T-cell (primary cell): Measurements from ENCODE around the gene CYP46A1. TPM values are rescaled to one million over a fixed set of nuclear protein-coding genes. Genes with fewer than 3 reads are reported as not detected.
A peak's percentile ranks its signal among the peaks of the same experiment; 100 is the strongest.

Experiments
- ATAC-seq, 4 experiments: fragments of 200-7000 bp in 3 of 4; fragments of 150-1000 bp in 1 of 4; cut with Tn5 transposase; replicated peaks in 1 of 4; 1 replicate in 3 of 4; 2 replicates in 1 of 4; pipeline ENCODE4 v1.10.0; 2021; ENCODE audit warnings: moderate library complexity in 3 of 4, mild to moderate bottlenecking in 2 of 4, moderate number of reproducible peaks in 1 of 4
- CTCF ChIA-PET, 2 donors: fragments of 300-600 bp; sonication (Branson Sonifier 250); formaldehyde crosslinking; loops; one replicate each; lab custom pipeline; 2022; ENCODE audit warnings: antibody characterized with exemption in 2 of 2; lab: Charles Lee
- POLR2A ChIA-PET, 2 donors: fragments of 300-600 bp; sonication (Branson Sonifier 250); formaldehyde crosslinking; loops; one replicate each; lab custom pipeline; 2022; ENCODE audit warnings: antibody characterized with exemption in 2 of 2; lab: Charles Lee
- DNase-seq, 35 experiments: peaks; one replicate each; pipeline versions ENCODE4 v3.0.0 to v3.0.0-alpha.2; 2013 to 2023
- H3K27ac ChIP-seq: one replicate; pipeline ENCODE4 v1.5.1; 2013; ENCODE audit warnings: low read length
- H3K27me3 ChIP-seq, 2 experiments: replicated peaks in 1 of 2; 1 replicate in 1 of 2; 2 replicates in 1 of 2; pipeline versions ENCODE4 v1.6.1 to v1.7.0; 2013; ENCODE audit warnings: low read length in 1 of 2, mixed read lengths in 1 of 2; ENCODE audit not compliant: control insufficient read depth in 2 of 2, insufficient read depth in 2 of 2; ENCODE audit errors: extremely low read depth in 1 of 2
- H3K36me3 ChIP-seq, 2 donors: 1 replicate in 1 of 2; 2 replicates in 1 of 2; pipeline versions ENCODE4 v1.6.1 to v1.7.0; 2013; ENCODE audit warnings: low read length in 1 of 2; ENCODE audit not compliant: control insufficient read depth in 2 of 2, insufficient read depth in 1 of 2; ENCODE audit errors: extremely low read depth in 1 of 2
- H3K4me1 ChIP-seq, 2 experiments: 1 replicate in 1 of 2; 2 replicates in 1 of 2; pipeline versions ENCODE4 v1.6.1 to v1.7.0; 2013; ENCODE audit warnings: low read length in 2 of 2, mixed read lengths in 1 of 2; ENCODE audit not compliant: insufficient read depth in 2 of 2, control insufficient read depth in 1 of 2; ENCODE audit errors: extremely low read depth in 1 of 2
- H3K4me3 ChIP-seq, 2 donors: 1 replicate in 1 of 2; 2 replicates in 1 of 2; pipeline versions ENCODE4 v1.5.1 to v1.7.0; 2013; ENCODE audit warnings: mild to moderate bottlenecking in 2 of 2, low read length in 1 of 2, moderate library complexity in 1 of 2; ENCODE audit not compliant: control insufficient read depth in 1 of 2; ENCODE audit errors: extremely low read depth in 1 of 2
- H3K9me3 ChIP-seq: 2 replicates; pipeline ENCODE4 v1.7.0; 2013
- H3K27ac Mint-ChIP-seq, 2 donors: one replicate each; pipeline ENCODE4 v1.8.0; 2020 to 2021; ENCODE audit warnings: mild to moderate bottlenecking in 2 of 2, mixed read lengths in 2 of 2
- H3K27me3 Mint-ChIP-seq, 2 donors: one replicate each; pipeline ENCODE4 v1.8.0; 2021 to 2022; ENCODE audit warnings: mixed read lengths in 2 of 2
- H3K36me3 Mint-ChIP-seq: one replicate; pipeline ENCODE4 v1.8.0; 2021; ENCODE audit warnings: mixed read lengths
- H3K4me1 Mint-ChIP-seq, 3 donors: one replicate each; pipeline ENCODE4 v1.8.0; 2020 to 2022; ENCODE audit warnings: mixed read lengths in 3 of 3, mild to moderate bottlenecking in 1 of 3
- H3K4me3 Mint-ChIP-seq, 3 donors: one replicate each; pipeline ENCODE4 v1.8.0; 2020 to 2022; ENCODE audit warnings: mild to moderate bottlenecking in 3 of 3, mixed read lengths in 3 of 3, moderate library complexity in 3 of 3
- H3K9me3 Mint-ChIP-seq, 3 donors: one replicate each; pipeline ENCODE4 v1.8.0; 2020 to 2022; ENCODE audit warnings: mixed read lengths in 3 of 3
- WGBS: methylation state at CpG from one replicate; pipeline ENCODE4 v1.1.5; 2013; ENCODE audit warnings: missing lambda C conversion rate; ENCODE audit not compliant: insufficient coverage; 5-methylcytosine and 5-hydroxymethylcytosine counted together
- total RNA-seq, 35 experiments: library from RNA in 6 of 35; stranded (reverse) in 6 of 35; fragments of 120-200 nt in 1 of 35; gene quantifications; one replicate each; pipeline versions ENCODE4 v1.2.1 to v1.2.4 and lab custom pipeline; 2013 to 2026

The CYP46A1 gene
- total RNA-seq, 5 donors from 2014 or later (not counting 1 experiment from before 2014, with no cell fraction given) = 0.10 to 0.51 (median 0.39) TPM

DNA sequence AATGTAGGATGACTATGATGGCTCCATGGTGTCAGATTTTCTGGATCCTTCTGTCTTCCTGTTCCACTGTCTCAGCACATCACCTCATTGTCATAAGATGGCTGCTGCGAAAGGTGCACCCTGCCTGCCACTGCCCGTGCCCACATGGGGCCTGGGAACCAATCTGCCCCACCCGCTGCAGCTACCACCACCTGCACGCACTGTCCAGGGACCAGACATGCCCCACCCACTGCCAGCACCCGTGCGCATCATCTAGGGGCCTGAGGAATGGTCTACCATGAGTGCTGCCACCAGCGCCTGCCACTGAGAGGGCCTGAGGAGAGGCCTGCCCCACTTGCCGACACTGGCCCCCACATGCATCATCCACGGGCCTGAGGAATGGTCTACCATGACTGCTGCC is 23.8 kb downstream of the CYP46A1 start:
- 90% methylated on average over 9 of the region's 9 CpGs for WGBS
- Histone ChIP-seq H3K9me3 (no peaks in the 10 kb centered on the region), H3K27ac (no peak overlapping the region), H3K4me3 (no peak overlapping the region), H3K4me1 (no peaks in the 10 kb centered on the region), H3K36me3 (no peaks in the 10 kb centered on the region), H3K27me3 (peaks cover 0 to 35% of the 10 kb centered on the region in 2 experiments)
- no peaks in the 10 kb centered on the region for H3K4me1 Mint-ChIP-seq
- peaks cover 17% of the 10 kb centered on the region for H3K36me3 Mint-ChIP-seq
- ChIA-PET POLR2A (no interaction called here), CTCF (no interaction called here)
- peaks cover 7 to 21% of the 10 kb centered on the region in 2 donors for H3K27me3 Mint-ChIP-seq
- DNase-seq (peak in 1 of 35 experiments; percentile 15), ATAC-seq (no peak)
- no peak overlapping the region for H3K4me3 Mint-ChIP-seq
- H3K27ac Mint-ChIP-seq = no peak overlapping the region
- peaks cover 8 to 22% (median 8%) of the 10 kb centered on the region in 3 donors for H3K9me3 Mint-ChIP-seq

DNA sequence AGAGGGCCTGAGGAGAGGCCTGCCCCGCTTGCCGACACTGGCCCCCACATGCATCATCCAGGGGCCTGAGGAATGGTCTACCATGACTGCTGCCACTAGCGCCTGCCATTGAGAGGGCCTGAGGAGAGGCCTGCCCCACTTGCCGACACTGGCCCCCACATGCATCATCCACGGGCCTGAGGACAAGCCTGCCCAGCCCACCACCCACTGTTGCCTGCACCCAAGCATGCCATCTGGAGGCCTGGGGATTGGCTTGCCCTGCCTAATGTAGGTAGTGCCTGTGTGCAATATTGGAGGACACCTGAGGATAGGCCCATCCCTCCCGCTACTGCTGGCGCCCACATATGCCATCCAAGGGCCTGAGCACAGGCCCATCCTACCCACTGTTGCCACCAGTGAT is 24.4 kb downstream of the CYP46A1 start:
- Histone ChIP-seq H3K27ac (no peak overlapping the region), H3K27me3 (peaks cover 0 to 35% of the 10 kb centered on the region in 2 experiments), H3K36me3 (no peaks in the 10 kb centered on the region), H3K4me3 (no peak overlapping the region), H3K4me1 (no peaks in the 10 kb centered on the region), H3K9me3 (no peaks in the 10 kb centered on the region)
- Mint-ChIP-seq H3K27me3 (peaks cover 2 to 23% of the 10 kb centered on the region in 2 donors), H3K27ac (no peak overlapping the region), H3K9me3 (peaks cover 3 to 17% (median 3%) of the 10 kb centered on the region in 3 donors), H3K4me1 (no peaks in the 10 kb centered on the region), H3K36me3 (peaks cover 11% of the 10 kb centered on the region), H3K4me3 (no peak overlapping the region)
- ChIA-PET POLR2A (no interaction called here), CTCF (no interaction called here)
- ATAC-seq (no peak), DNase-seq (peak in 1 of 35 experiments; percentile 9)
- 78% methylated on average over 5 of the region's 7 CpGs for WGBS

DNA sequence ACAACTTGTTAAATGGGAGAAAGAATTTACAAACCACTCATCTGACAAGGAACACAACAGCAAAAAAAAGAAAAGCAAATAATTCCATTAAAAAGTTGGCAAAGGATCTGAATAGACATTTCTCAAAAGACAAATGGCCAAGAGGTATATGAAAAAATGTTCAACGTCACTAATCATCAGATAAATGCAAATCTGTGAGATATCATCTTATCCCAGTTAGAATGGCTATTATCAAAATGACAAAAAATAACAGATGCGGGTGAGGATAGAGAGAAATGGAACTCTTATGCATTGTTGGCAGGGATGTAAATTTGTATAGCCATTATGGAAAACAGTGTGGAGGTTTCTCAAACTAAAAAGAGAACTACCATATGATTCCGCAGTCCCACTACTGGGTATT is 29.9 kb downstream of the CYP46A1 start:
- ATAC-seq = no peak
- no peak for DNase-seq
- H3K36me3 Mint-ChIP-seq = no peaks in the 10 kb centered on the region
- H3K27me3 Mint-ChIP-seq = peaks cover 9 to 12% of the 10 kb centered on the region in 2 donors
- CTCF ChIA-PET = no interaction called here
- no peaks in the 10 kb centered on the region for H3K4me1 Mint-ChIP-seq
- POLR2A ChIA-PET = no interaction called here
- Histone ChIP-seq H3K4me1 (no peaks in the 10 kb centered on the region), H3K27ac (no peak overlapping the region), H3K9me3 (no peaks in the 10 kb centered on the region), H3K36me3 (no peaks in the 10 kb centered on the region), H3K4me3 (no peak overlapping the region), H3K27me3 (peaks cover 0 to 15% of the 10 kb centered on the region in 2 experiments)
- no CpG with 5 or more reads among the region's 3 CpGs for WGBS
- no peak overlapping the region for H3K27ac Mint-ChIP-seq
- H3K9me3 Mint-ChIP-seq = peaks cover 0 to 6% (median 0%) of the 10 kb centered on the region in 3 donors
- no peak overlapping the region for H3K4me3 Mint-ChIP-seq

DNA sequence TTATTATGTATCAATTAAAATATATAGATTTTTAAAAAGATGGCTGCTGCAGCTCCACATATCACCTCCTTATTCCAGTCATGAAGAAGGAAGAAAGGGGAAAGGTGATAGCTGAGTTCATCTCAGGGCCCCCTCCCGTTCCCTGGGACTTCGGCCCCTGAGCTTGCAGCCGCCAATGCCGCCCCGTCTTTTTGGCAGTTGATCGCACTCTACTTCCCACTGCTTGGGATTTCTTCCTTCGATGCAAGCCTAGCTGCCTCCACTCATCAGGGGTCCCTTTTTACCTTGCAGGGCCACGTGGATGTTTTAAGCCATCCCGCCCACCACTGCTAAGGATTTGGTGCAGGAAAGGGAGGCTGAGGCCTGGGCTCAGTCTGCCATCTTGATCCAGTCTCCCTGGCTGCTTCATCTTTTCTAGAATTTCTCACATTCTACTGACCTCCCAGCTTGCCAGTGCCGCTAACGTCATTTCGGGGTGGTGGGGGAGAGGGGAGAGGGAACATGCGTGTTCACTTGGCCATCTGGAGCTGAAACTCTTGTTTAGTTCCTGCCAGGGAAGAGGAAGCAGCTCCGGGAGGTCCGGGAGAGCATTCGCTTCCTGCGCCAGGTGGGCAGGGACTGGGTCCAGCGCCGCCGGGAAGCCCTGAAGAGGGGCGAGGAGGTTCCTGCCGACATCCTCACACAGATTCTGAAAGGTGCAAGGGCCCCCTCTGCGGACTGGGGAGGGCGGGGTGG is 31.3 kb downstream of the CYP46A1 start:
- WGBS = 39% methylated on average over 11 of the region's 24 CpGs
- ChIA-PET POLR2A (no interaction called here), CTCF (no interaction called here)
- H3K27me3 ChIP-seq = peaks cover 0 to 15% of the 10 kb centered on the region in 2 experiments
- H3K4me3 Mint-ChIP-seq = no peak overlapping the region
- no peaks in the 10 kb centered on the region for H3K36me3 Mint-ChIP-seq
- peaks cover 9 to 12% of the 10 kb centered on the region in 2 donors for H3K27me3 Mint-ChIP-seq
- no peak for ATAC-seq
- no peak overlapping the region for H3K27ac Mint-ChIP-seq
- H3K4me1 ChIP-seq = no peaks in the 10 kb centered on the region
- peak in 1 of 35 experiments; percentile 3 for DNase-seq
- H3K36me3 ChIP-seq = no peaks in the 10 kb centered on the region
- peaks cover 0 to 6% (median 0%) of the 10 kb centered on the region in 3 donors for H3K9me3 Mint-ChIP-seq
- no peaks in the 10 kb centered on the region for H3K9me3 ChIP-seq
- no peak overlapping the region for H3K27ac ChIP-seq
- no peak overlapping the region for H3K4me3 ChIP-seq
- no peaks in the 10 kb centered on the region for H3K4me1 Mint-ChIP-seq

DNA sequence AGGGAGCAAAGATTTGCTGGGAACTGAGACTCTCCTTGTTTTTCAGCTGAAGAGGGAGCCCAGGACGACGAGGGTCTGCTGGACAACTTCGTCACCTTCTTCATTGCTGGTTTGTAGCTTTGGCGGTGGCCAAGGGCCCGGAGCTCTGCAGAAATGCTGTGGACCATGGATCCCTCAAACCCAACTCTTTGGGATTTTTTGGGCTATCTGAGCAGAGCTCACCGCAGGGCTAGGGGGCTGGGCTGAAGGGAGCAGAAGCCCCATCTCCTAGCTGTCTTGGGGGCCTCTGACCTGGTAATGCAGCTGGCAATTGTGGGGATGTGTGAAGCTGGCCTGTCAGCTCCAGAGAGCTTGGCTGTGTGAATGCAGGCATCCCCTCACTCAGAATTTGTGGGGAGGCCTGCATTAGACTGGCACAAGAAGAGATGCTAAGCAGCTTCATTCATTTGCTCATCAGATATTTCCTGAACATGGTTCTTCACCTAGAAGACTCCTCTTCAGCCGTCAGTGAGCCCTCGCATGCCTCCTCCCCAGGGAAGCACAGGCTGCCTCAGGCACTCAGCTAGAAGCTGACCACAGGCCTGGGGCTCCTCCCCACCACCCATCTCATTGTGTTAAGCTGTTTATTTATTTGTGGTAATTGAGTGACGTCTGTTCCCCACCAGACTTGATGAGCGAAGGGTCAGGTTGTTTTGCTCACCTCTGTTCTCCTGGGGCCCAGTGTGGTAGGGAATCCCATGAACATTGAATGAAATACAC is 32.2 kb downstream of the CYP46A1 start:
- WGBS = 83% methylated on average over 7 of the region's 10 CpGs
- Mint-ChIP-seq H3K27me3 (peaks cover 9 to 12% of the 10 kb centered on the region in 2 donors), H3K27ac (no peak overlapping the region), H3K4me3 (no peak overlapping the region), H3K4me1 (no peaks in the 10 kb centered on the region), H3K9me3 (peaks cover 0 to 6% (median 0%) of the 10 kb centered on the region in 3 donors), H3K36me3 (no peaks in the 10 kb centered on the region)
- Histone ChIP-seq H3K27ac (no peak overlapping the region), H3K4me1 (no peaks in the 10 kb centered on the region), H3K4me3 (no peak overlapping the region), H3K27me3 (peaks cover 0 to 18% of the 10 kb centered on the region in 2 experiments), H3K9me3 (no peaks in the 10 kb centered on the region), H3K36me3 (no peaks in the 10 kb centered on the region)
- DNase-seq = peak in 1 of 35 experiments; percentile 15
- POLR2A ChIA-PET = no interaction called here
- CTCF ChIA-PET = no interaction called here
- no peak for ATAC-seq

DNA sequence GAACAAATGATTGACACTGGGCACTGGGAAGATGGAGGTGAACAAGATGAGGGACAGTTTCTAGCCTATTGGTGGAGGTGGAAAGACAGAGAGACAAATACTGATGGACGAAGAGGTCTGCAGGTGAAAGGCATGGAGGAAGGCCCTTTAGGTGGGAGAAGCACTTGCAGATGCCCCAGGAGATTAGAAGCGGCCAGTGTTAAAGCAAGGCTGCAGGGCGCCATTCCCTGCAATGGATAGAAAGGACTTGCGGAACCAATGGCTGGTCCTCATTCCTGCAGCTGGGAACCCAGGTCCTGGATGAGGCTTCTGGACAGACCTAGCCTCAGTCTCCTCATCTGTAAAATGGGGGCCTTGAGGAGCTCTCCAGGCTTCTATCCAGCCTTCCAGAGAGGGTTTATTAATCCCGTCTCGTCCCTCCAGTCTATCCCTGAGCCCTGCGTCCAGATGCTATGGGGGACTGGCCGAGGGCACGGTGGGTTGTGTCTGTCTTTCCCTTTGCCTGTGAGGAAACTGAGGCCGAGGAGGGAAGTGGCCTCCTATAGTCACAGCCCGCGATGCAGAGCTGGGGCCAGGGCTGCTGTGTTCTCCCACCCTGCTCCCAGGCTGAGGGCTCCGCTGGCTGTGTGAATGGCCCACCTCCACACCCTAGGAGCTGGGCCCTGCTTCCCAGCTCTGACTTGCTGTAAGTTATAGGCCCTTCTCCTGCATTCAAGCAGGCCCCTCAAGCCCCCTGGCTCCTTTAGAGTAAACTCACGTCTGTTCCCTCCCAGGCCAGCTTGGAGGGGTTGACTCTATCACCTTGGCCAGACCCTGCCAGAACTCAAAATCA is 33.0 kb downstream of the CYP46A1 start:
- Histone ChIP-seq H3K36me3 (no peaks in the 10 kb centered on the region), H3K4me3 (no peak overlapping the region), H3K4me1 (no peaks in the 10 kb centered on the region), H3K9me3 (no peaks in the 10 kb centered on the region), H3K27ac (no peak overlapping the region), H3K27me3 (peaks cover 0 to 26% of the 10 kb centered on the region in 2 experiments)
- peaks cover 9% of the 10 kb centered on the region in 2 donors for H3K27me3 Mint-ChIP-seq
- DNase-seq (no peak), ATAC-seq (no peak)
- no peak overlapping the region for H3K4me3 Mint-ChIP-seq
- no peaks in the 10 kb centered on the region for H3K4me1 Mint-ChIP-seq
- WGBS = 87% methylated on average over 11 of the region's 14 CpGs
- no peaks in the 10 kb centered on the region for H3K36me3 Mint-ChIP-seq
- CTCF ChIA-PET = no interaction called here
- no peak overlapping the region for H3K27ac Mint-ChIP-seq
- POLR2A ChIA-PET = no interaction called here
- peaks cover 0 to 6% (median 0%) of the 10 kb centered on the region in 3 donors for H3K9me3 Mint-ChIP-seq
